Measurements from ENCODE around the gene DTX3. TPM values are rescaled to one million over a fixed set of nuclear protein-coding genes. Genes with fewer than 3 reads are reported as not detected.

Gene DTX3, protein sequence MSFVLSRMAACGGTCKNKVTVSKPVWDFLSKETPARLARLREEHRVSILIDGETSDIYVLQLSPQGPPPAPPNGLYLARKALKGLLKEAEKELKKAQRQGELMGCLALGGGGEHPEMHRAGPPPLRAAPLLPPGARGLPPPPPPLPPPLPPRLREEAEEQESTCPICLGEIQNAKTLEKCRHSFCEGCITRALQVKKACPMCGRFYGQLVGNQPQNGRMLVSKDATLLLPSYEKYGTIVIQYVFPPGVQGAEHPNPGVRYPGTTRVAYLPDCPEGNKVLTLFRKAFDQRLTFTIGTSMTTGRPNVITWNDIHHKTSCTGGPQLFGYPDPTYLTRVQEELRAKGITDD
- 8.1 and 9.3 TPM in 2 replicates for total RNA-seq

DNA sequence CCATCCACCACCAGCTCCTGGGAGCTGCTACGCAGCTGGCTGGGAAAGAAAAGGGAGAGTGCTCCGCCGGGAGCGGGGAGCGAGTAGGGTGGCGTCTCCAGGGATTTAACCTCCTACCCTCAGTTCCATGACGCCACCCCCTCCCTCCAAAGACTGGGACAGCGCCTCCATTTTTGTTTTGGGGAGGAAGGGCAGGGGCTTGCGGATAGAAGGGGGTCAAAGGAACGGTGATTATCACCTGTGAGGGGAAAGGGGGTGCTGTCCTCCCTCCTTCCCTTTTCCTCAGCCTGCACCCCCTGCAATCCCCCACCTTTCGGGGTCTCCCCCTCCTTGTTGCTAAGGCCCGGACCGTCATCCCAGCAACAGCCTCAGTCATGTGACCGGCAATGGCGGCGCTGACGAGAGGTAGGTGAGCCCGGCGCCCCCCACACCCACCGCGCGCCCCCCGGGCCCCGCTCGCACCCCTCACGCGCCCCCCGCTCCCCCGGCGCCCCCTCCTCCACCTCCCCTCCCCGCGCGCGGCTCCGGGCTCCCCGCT is at the start of gene DTX3:
DTX3 (plus strand) TSS at position 371 of the 538 bp plus-strand sequence. CDS start 1,694 bp downstream, outside the sequence.

GRCh38 chr12:57590864-57591781 is 13.5 kb upstream of the DTX3 start, which contains the start of gene PIP4K2C:
TSS of gene PIP4K2C (plus strand) at chr12:57591192. CDS start at chr12:57591290, 98 bp downstream.

GRCh38 chr12:57611108-57611826 is 6.6 kb downstream of the DTX3 start, which contains the start of gene ARHGEF25:
TSS of gene ARHGEF25 (plus strand) at chr12:57611435. CDS start at chr12:57611895, 460 bp downstream.

GRCh38 chr12:57632958-57633840 is 28.6 kb downstream of the DTX3 start, which contains the start of gene B4GALNT1:
TSS of gene B4GALNT1 (minus strand) at chr12:57633201. CDS start at chr12:57632132, 1,069 bp downstream.

Other genes with a start within 250 kb of the DTX3 start
- 4.9 and 5.3 TPM in 2 replicates for gene R3HDM2, start 173.8 kb upstream of the DTX3 start, total RNA-seq
- gene INHBC, start 170.0 kb upstream of the DTX3 start, total RNA-seq = not detected in 2 replicates
- 0.15 TPM in 1 of 2 replicates, not detected in the other for gene INHBE, start 149.5 kb upstream of the DTX3 start, total RNA-seq
- not detected in 2 replicates for gene GLI1, start 145.0 kb upstream of the DTX3 start, total RNA-seq
- gene ARHGAP9, start 125.0 kb upstream of the DTX3 start, total RNA-seq = not detected in 2 replicates
- gene MARS1, start 116.8 kb upstream of the DTX3 start, total RNA-seq = 126 and 161 TPM in 2 replicates
- gene DDIT3, start 84.3 kb upstream of the DTX3 start, total RNA-seq = 7.5 and 11.2 TPM in 2 replicates
- gene MBD6, start 82.0 kb upstream of the DTX3 start, total RNA-seq = 2.3 and 3.6 TPM in 2 replicates
- gene DCTN2, start 57.6 kb upstream of the DTX3 start, total RNA-seq = 79.2 and 91.9 TPM in 2 replicates
- under 0.01 TPM in 1 of 2 replicates, not detected in the other for gene KIF5A, start 54.8 kb upstream of the DTX3 start, total RNA-seq
- 5.5 and 17.3 TPM in 2 replicates for gene PIP4K2C, start 13.6 kb upstream of the DTX3 start, total RNA-seq
- 3.8 and 8.1 TPM in 2 replicates for gene ARHGEF25, start 6.6 kb downstream of the DTX3 start, total RNA-seq
- 0.65 TPM in 1 of 2 replicates, not detected in the other for gene B4GALNT1, start 28.4 kb downstream of the DTX3 start, total RNA-seq
- 222 and 327 TPM in 2 replicates for gene OS9, start 89.3 kb downstream of the DTX3 start, total RNA-seq
- under 0.01 and 0.15 TPM in 2 replicates for gene AGAP2, start 133.9 kb downstream of the DTX3 start, total RNA-seq
- gene TSPAN31, start 140.2 kb downstream of the DTX3 start, total RNA-seq = 56.2 and 118 TPM in 2 replicates
- gene CDK4, start 147.5 kb downstream of the DTX3 start, total RNA-seq = 166 and 201 TPM in 2 replicates
- gene MARCHF9, start 150.3 kb downstream of the DTX3 start, total RNA-seq = 1.4 and 2.6 TPM in 2 replicates
- 0.15 and 0.65 TPM in 2 replicates for gene CYP27B1, start 162.3 kb downstream of the DTX3 start, total RNA-seq
- gene METTL1, start 167.3 kb downstream of the DTX3 start, total RNA-seq = 4.5 and 5.0 TPM in 2 replicates
- 2.3 and 3.9 TPM in 2 replicates for gene EEF1AKMT3, start 167.8 kb downstream of the DTX3 start, total RNA-seq
- 20.8 and 30.7 TPM in 2 replicates for gene TSFM, start 178.0 kb downstream of the DTX3 start, total RNA-seq
- 0.65 and 2.3 TPM in 2 replicates for gene AVIL, start 213.9 kb downstream of the DTX3 start, total RNA-seq
- 40.3 and 54.1 TPM in 2 replicates for gene CTDSP2, start 241.9 kb downstream of the DTX3 start, total RNA-seq